Activated CD4-positive, alpha-beta memory T cell treated with anti-CD3 and anti-CD28 coated beads for 36 hours (primary cell): ENCODE results near the gene TMEM130. TPM values are rescaled to one million over a fixed set of nuclear protein-coding genes. Genes with fewer than 3 reads are reported as not detected.

Experiments used
- CTCF ChIA-PET: fragments of 350-600 bp; sonication (Branson Sonifier 250); formaldehyde crosslinking; loops from one replicate; lab custom pipeline; 2021; ENCODE audit warnings: antibody characterized with exemption, inconsistent platforms; lab: Charles Lee
- POLR2A ChIA-PET: fragments of 350-600 bp; sonication (Branson Sonifier 250); formaldehyde crosslinking; loops from one replicate; lab custom pipeline; 2021; ENCODE audit warnings: antibody characterized with exemption; lab: Charles Lee
- DNase-seq: peaks from one replicate; pipeline ENCODE4 v3.0.0-alpha.2; 2020
- H3K27ac Mint-ChIP-seq: one replicate; pipeline ENCODE4 v1.8.0; 2021; ENCODE audit warnings: mixed read lengths
- H3K27me3 Mint-ChIP-seq: one replicate; pipeline ENCODE4 v1.8.0; 2021; ENCODE audit warnings: mixed read lengths
- H3K36me3 Mint-ChIP-seq: one replicate; pipeline ENCODE4 v1.8.0; 2021; ENCODE audit warnings: mixed read lengths
- H3K4me1 Mint-ChIP-seq: one replicate; pipeline ENCODE4 v1.8.0; 2021; ENCODE audit warnings: low read depth, mixed read lengths
- H3K4me3 Mint-ChIP-seq: one replicate; pipeline ENCODE4 v1.8.0; 2021; ENCODE audit warnings: mild to moderate bottlenecking, mixed read lengths
- H3K9me3 Mint-ChIP-seq: one replicate; pipeline ENCODE4 v1.8.0; 2021; ENCODE audit warnings: mixed read lengths
- intact Hi-C: fragments of 100-400 bp; cut with micrococcal nuclease; formaldehyde crosslinking; loops from one replicate; pipeline ENCODE4 v1.15.1; 2023
- total RNA-seq, 2 experiments: library from RNA; stranded (reverse); gene quantifications; one replicate each; pipeline ENCODE4 v1.2.3, GENCODE V29; 2021

TMEM130 gene
- total RNA-seq, 2 experiments from 2014 or later: not detected

- Mint-ChIP-seq H3K27ac (no peak overlapping the region), H3K4me1 (no peaks in the 10 kb centered on the region), H3K4me3 (no peak overlapping the region), H3K27me3 (peaks cover 10% of the 10 kb centered on the region), H3K36me3 (no peaks in the 10 kb centered on the region), H3K9me3 (no peaks in the 10 kb centered on the region)
- ChIA-PET POLR2A (no interaction called here), CTCF (interaction anchor here (0.6 to 1.4 kb wide), 4 partner anchors 9 to 390 kb away, joined by 3 to 6 read pairs (median 3); no protein-coding TSS in a partner anchor)
- intact Hi-C loops: no loop called here
- DNase-seq: no peak
These were observed 48.5 kb downstream of the TMEM130 start for GRCh38 chr7:98821348-98821747.

GRCh38 chr7:98816967-98817710 is 52.7 kb downstream of the TMEM130 start:
- Mint-ChIP-seq H3K4me1 (no peaks in the 10 kb centered on the region), H3K36me3 (no peaks in the 10 kb centered on the region), H3K9me3 (no peaks in the 10 kb centered on the region), H3K4me3 (no peak overlapping the region), H3K27ac (no peak overlapping the region), H3K27me3 (peaks cover 4% of the 10 kb centered on the region)
- DNase-seq: no peak
- intact Hi-C loops: no loop called here
- CTCF ChIA-PET: no interaction called here
- POLR2A ChIA-PET: no interaction called here

- H3K36me3 Mint-ChIP-seq: no peaks in the 10 kb centered on the region
- no peak for DNase-seq
- peaks cover 1% of the 10 kb centered on the region for H3K9me3 Mint-ChIP-seq
- no peaks in the 10 kb centered on the region for H3K4me1 Mint-ChIP-seq
- intact Hi-C loops: no loop called here
- CTCF ChIA-PET: no interaction called here
- POLR2A ChIA-PET: no interaction called here
- H3K4me3 Mint-ChIP-seq: no peak overlapping the region
- peaks cover 4% of the 10 kb centered on the region for H3K27me3 Mint-ChIP-seq
- no peak overlapping the region for H3K27ac Mint-ChIP-seq
These were observed 53.6 kb downstream of the TMEM130 start for GRCh38 chr7:98816241-98816640.

GRCh38 chr7:98815313-98815712 is 54.5 kb downstream of the TMEM130 start:
- no peak overlapping the region for H3K4me3 Mint-ChIP-seq
- ChIA-PET CTCF (no interaction called here), POLR2A (no interaction called here)
- peaks cover 2% of the 10 kb centered on the region for H3K27me3 Mint-ChIP-seq
- intact Hi-C loops: no loop called here
- DNase-seq: no peak
- no peaks in the 10 kb centered on the region for H3K4me1 Mint-ChIP-seq
- H3K36me3 Mint-ChIP-seq: no peaks in the 10 kb centered on the region
- H3K27ac Mint-ChIP-seq: no peak overlapping the region
- peaks cover 3% of the 10 kb centered on the region for H3K9me3 Mint-ChIP-seq

GRCh38 chr7:98811299-98811698 is 58.5 kb downstream of the TMEM130 start:
- Mint-ChIP-seq H3K9me3 (peaks cover 3% of the 10 kb centered on the region), H3K4me1 (no peaks in the 10 kb centered on the region), H3K36me3 (no peaks in the 10 kb centered on the region), H3K4me3 (no peak overlapping the region), H3K27me3 (peaks cover 2% of the 10 kb centered on the region), H3K27ac (no peak overlapping the region)
- ChIA-PET CTCF (no interaction called here), POLR2A (no interaction called here)
- intact Hi-C loops: no loop called here
- no peak for DNase-seq

- H3K27me3 Mint-ChIP-seq: peaks cover 2% of the 10 kb centered on the region
- POLR2A ChIA-PET: no interaction called here
- no peak for DNase-seq
- no peak overlapping the region for H3K27ac Mint-ChIP-seq
- intact Hi-C loops: no loop called here
- CTCF ChIA-PET: interaction anchor here (1.1 kb wide), 1 partner anchor 21 kb away, joined by 5 read pairs; no protein-coding TSS in a partner anchor
- no peak overlapping the region for H3K4me3 Mint-ChIP-seq
- H3K36me3 Mint-ChIP-seq: no peaks in the 10 kb centered on the region
- peaks cover 3% of the 10 kb centered on the region for H3K9me3 Mint-ChIP-seq
- no peaks in the 10 kb centered on the region for H3K4me1 Mint-ChIP-seq
These were observed 59.5 kb downstream of the TMEM130 start for GRCh38 chr7:98810153-98810802.

DNA sequence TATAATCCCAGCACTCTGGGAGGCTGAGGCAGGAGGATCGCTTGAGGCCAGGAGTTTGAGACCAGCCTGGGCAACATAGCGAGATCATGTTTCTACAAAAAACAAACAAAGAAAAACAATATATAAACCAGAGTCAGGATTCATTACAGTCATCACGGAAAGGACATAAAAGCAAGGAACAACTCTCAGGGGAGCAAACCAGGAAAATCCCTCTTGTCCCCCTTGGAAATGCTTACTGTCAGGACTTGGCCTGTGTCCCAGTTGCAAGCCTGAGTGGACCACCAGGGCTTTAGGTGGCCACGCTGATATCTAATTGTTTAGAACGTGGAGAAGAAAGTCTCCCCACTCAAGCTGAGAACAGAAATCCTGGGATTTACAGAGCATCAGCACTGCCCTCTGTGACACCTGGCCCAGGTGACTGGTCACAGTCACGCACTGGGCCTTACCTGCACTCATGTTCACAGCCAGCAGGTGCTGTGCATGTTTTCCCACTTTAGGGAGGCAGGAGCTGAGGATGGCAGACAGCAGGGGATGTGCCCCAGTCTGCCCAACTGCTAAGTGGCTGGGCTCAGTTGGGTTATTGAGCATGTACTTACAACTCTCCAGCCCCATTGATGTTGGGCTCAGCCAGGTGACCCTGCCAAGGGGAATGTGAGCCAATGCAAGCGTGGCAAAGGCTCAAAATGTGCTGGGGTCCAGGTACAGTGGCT is 60.9 kb downstream of the TMEM130 start:
- H3K27ac Mint-ChIP-seq: no peak overlapping the region
- peaks cover 2% of the 10 kb centered on the region for H3K27me3 Mint-ChIP-seq
- no peaks in the 10 kb centered on the region for H3K36me3 Mint-ChIP-seq
- DNase-seq: no peak
- intact Hi-C loops: no loop called here
- ChIA-PET CTCF (no interaction called here), POLR2A (interaction anchor here (0.6 kb wide), 1 partner anchor 56 kb away, joined by 3 read pairs; no protein-coding TSS in a partner anchor)
- H3K9me3 Mint-ChIP-seq: peaks cover 3% of the 10 kb centered on the region
- no peak overlapping the region for H3K4me3 Mint-ChIP-seq
- no peaks in the 10 kb centered on the region for H3K4me1 Mint-ChIP-seq

- intact Hi-C loops: no loop called here
- H3K36me3 Mint-ChIP-seq: no peaks in the 10 kb centered on the region
- CTCF ChIA-PET: interaction anchor here (1.5 kb wide), 1 partner anchor 24 kb away, joined by 3 read pairs; no protein-coding TSS in a partner anchor
These were observed 62.5 kb downstream of the TMEM130 start for GRCh38 chr7:98807068-98808048.

DNA sequence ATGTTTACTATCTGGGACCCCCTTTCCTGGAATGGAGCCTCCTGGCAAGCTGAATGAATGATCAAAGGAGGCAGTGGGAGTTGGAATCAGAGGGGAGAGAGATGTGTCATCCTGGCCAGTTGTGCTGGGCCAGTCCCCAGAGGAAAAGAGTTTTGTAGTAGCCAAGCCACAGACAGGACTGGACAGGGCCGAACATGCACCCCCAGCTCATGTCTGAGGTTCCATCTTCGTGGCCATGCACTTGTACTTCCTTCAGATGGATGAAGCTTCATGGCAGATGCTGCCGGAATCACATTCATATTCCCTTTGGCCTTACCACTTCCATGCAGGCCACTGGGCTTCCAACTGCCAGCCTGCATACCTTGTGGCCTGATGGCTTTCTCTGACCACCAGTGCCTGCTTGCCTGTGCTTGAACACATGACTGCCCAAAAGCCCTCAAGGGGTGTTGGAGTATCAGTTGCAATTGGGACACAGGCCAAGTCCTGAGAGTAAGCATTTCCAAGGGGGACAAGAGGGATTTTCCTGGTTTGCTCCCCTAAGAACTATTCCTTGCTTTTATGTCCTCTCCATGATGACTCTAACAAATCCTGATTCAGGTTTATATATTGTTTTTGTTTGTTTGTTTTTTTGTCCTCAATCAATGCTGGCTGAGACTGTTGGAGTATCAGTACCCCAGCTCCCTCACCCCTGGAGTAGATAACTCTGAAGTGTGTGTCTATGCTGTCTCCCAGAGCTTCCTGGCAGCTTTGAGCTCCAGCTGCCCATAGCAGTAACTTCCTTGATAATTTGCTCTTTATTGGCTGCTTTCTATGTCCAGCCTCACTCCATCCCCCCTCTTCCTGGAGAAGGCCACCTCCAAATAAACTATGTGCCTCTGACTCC is 63.6 kb downstream of the TMEM130 start:
- ChIA-PET POLR2A (no interaction called here), CTCF (interaction anchor here (1.5 kb wide), 1 partner anchor 25 kb away, joined by 3 read pairs; no protein-coding TSS in a partner anchor)
- Mint-ChIP-seq H3K4me3 (no peak overlapping the region), H3K9me3 (peaks cover 7% of the 10 kb centered on the region), H3K36me3 (no peaks in the 10 kb centered on the region), H3K27ac (no peak overlapping the region), H3K27me3 (peaks cover 2% of the 10 kb centered on the region), H3K4me1 (no peaks in the 10 kb centered on the region)
- intact Hi-C loops: no loop called here
- DNase-seq: no peak

More at GRCh38 chr7:98807068-98808048, 62.5 kb downstream of the TMEM130 start:
- POLR2A ChIA-PET: no interaction called here
- H3K4me1 Mint-ChIP-seq: no peaks in the 10 kb centered on the region
- peaks cover 2% of the 10 kb centered on the region for H3K27me3 Mint-ChIP-seq
- no peak for DNase-seq
- no peak overlapping the region for H3K27ac Mint-ChIP-seq
- peaks cover 3% of the 10 kb centered on the region for H3K9me3 Mint-ChIP-seq
- H3K4me3 Mint-ChIP-seq: no peak overlapping the region

- no peak overlapping the region for H3K27ac Mint-ChIP-seq
- H3K9me3 Mint-ChIP-seq: peaks cover 19% of the 10 kb centered on the region
- H3K36me3 Mint-ChIP-seq: no peaks in the 10 kb centered on the region
- H3K4me1 Mint-ChIP-seq: no peaks in the 10 kb centered on the region
- intact Hi-C loops: no loop called here
- DNase-seq: no peak
- H3K4me3 Mint-ChIP-seq: no peak overlapping the region
- CTCF ChIA-PET: no interaction called here
- peaks cover 2% of the 10 kb centered on the region for H3K27me3 Mint-ChIP-seq
- POLR2A ChIA-PET: no interaction called here
These were observed 67.1 kb downstream of the TMEM130 start for GRCh38 chr7:98802781-98803110.
